Colon (tissue), 2 donors: ENCODE results near the gene SPP1.

Experiments
- FAIRE-seq: peaks from 2 replicates; lab custom pipeline; 2012; peaks lifted over from hg19 to GRCh38; lab: Jason Lieb, UNC
- donor health status: control.
- donor health status: control.

Gene SPP1

GRCh38 chr4:87956501-87956900 is 19.0 kb upstream of the SPP1 start:
- FAIRE-seq: no peak

GRCh38 chr4:87957061-87957460 is 18.5 kb upstream of the SPP1 start:
- no peak for FAIRE-seq

- FAIRE-seq: no peak
Observed at GRCh38 chr4:87961993-87962392, 13.5 kb upstream of the SPP1 start.

- no peak for FAIRE-seq
Observed at GRCh38 chr4:87962398-87963146, 12.9 kb upstream of the SPP1 start.

- no peak for FAIRE-seq
Observed at GRCh38 chr4:87965501-87965975, 10.0 kb upstream of the SPP1 start.

- FAIRE-seq: no peak
Observed at GRCh38 chr4:87966095-87966496, 9.4 kb upstream of the SPP1 start.

- no peak for FAIRE-seq
Observed at GRCh38 chr4:87967193-87967592, 8.3 kb upstream of the SPP1 start.

- no peak for FAIRE-seq
Observed at GRCh38 chr4:87970121-87970520, 5.4 kb upstream of the SPP1 start.

- FAIRE-seq: no peak
Observed at GRCh38 chr4:87971866-87972265, 3.6 kb upstream of the SPP1 start.

- FAIRE-seq: no peak
Observed at GRCh38 chr4:87973283-87974169, 2.0 kb upstream of the SPP1 start.

GRCh38 chr4:87974856-87975462 is 555 bp upstream of the SPP1 start:
- no peak for FAIRE-seq

GRCh38 chr4:87977521-87978278 is 2.2 kb downstream of the SPP1 start:
- FAIRE-seq: no peak

GRCh38 chr4:87978681-87979080 is 3.2 kb downstream of the SPP1 start:
- FAIRE-seq: no peak

GRCh38 chr4:87979810-87980209 is 4.3 kb downstream of the SPP1 start:
- no peak for FAIRE-seq

GRCh38 chr4:87981486-87981885 is 6.0 kb downstream of the SPP1 start:
- FAIRE-seq: no peak

- no peak for FAIRE-seq
Observed at GRCh38 chr4:87982036-87982435, 6.5 kb downstream of the SPP1 start.

- FAIRE-seq: no peak
Observed at GRCh38 chr4:87982446-87983010, 7.0 kb downstream of the SPP1 start.

GRCh38 chr4:87983996-87984395 is 8.5 kb downstream of the SPP1 start:
- no peak for FAIRE-seq

- FAIRE-seq: no peak
Observed at GRCh38 chr4:87985097-87985886, 9.8 kb downstream of the SPP1 start.

GRCh38 chr4:87985887-87986200 is 10.3 kb downstream of the SPP1 start:
- no peak for FAIRE-seq

GRCh38 chr4:87986508-87986907 is 11.0 kb downstream of the SPP1 start:
- FAIRE-seq: no peak
